Fibroblast of the conjunctiva (primary cell): ENCODE results near the gene BLMH.

Experiments used
- DNase-seq: peaks from one replicate; pipeline ENCODE4 v3.0.0-alpha.2; 2010; ENCODE audit warnings: low read depth

BLMH gene

GRCh38 chr17:30200106-30200505 lies 91.6 kb downstream of the BLMH start:
- no peak for DNase-seq

GRCh38 chr17:30199600-30199999 lies 92.1 kb downstream of the BLMH start:
- no peak for DNase-seq
